Measurements from ENCODE around the gene VWA7.

Gene VWA7

DNA sequence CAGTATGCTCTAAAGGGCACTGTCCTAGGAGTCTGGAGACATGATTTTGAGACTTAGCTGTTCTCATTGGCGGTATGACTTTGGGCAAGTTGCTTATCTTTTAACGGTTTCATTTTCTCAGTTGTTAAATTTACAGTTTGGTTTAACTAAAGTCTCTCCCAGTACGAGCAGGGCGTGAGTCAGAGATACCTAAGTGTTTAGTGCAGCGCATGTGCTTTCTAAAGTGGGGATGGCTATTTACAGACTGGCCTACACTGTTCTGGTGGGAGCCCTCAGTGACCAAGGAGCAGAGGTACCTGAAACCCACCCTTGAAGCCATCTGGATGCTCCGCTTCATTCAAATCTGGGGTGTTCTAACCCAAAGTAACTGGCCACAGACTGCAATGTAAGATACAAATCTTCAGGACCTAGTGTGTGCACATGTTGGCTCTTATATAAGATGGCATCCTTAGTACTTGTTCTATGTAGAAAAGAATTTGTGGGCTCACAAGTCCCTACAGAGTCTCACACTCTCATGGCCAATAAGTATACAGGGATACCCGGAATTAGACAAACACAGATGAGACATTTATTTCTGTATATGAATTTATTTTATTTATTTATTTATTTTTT lies 26.6 kb downstream of the VWA7 start:
- Histone ChIP-seq H3K9ac (ENCODE audit: low read length) (no peak overlapping the region), H3K4me1 (ENCODE audit: control insufficient read depth, insufficient read depth, low read length) (no peaks in the 10 kb centered on the region), H3K27me3 (ENCODE audit: control insufficient read depth, insufficient read depth, low read length) (no peaks in the 10 kb centered on the region), H3K4me3 (ENCODE audit: low read length) (no peak overlapping the region), H3K27ac (ENCODE audit: low read depth, low read length) (no peak overlapping the region), H3K36me3 (ENCODE audit: control insufficient read depth, insufficient read depth, low read length) (no peaks in the 10 kb centered on the region)

DNA sequence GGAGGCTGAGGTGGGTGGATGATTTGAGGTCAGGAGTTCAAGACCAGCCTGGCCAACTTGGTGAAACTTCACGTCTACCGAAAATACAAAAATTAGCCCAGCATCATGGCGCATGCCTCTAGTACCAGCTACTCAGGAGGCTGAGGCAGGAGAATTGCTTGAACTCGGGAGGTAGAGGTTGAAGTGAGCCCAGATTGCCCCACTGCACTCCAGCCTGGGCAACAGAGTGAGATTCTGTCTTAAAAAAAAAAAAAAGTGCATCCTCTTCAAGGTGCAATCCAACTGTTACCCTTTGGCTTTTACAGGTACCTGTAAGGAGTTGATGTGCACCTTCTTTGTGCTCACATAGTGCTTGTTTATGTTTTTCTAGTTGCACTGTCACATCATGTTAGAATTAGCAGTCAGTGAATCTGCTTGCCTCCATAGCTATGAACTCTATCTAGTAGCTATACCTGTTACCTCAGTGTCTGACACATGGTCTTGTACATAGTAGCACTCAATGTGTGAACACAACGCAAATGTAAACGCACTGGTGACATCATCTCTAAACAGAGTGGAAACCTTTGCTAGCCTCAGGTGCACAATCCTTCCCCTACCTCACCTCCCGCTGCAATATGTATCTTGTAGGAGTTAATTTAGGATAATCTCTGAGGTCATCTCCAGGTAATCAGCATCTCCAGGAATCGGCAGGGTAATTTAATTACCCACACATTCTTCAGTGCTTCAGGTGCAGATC lies 27.7 kb downstream of the VWA7 start:
- H3K36me3 ChIP-seq (ENCODE audit: control insufficient read depth, insufficient read depth, low read length), result no peaks in the 10 kb centered on the region
- no peaks in the 10 kb centered on the region for H3K27me3 ChIP-seq (ENCODE audit: control insufficient read depth, insufficient read depth, low read length)
- no peaks in the 10 kb centered on the region for H3K4me1 ChIP-seq (ENCODE audit: control insufficient read depth, insufficient read depth, low read length)
- no peak overlapping the region for H3K27ac ChIP-seq (ENCODE audit: low read depth, low read length)
- H3K4me3 ChIP-seq (ENCODE audit: low read length), result no peak overlapping the region
- H3K9ac ChIP-seq (ENCODE audit: low read length), result no peak overlapping the region

DNA sequence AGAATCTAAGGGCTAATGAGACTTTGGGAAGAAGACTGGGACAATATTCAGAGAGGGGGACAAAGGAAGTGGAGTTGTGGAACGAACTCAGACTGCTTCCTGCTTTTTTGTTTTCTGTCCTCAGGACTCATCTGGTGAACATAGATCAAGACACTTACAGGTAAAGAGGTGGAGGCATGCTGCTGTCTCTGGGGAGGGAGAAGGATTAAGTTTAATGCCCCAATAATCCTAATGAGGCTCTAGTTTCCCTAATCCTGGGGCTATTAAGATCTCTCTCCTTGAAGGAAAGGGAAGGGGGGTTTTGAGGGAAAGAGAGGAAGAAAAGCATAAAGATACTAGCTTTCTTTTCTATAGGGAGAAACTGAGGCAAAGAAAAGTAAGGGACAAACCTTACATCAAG lies 32.7 kb downstream of the VWA7 start:
- Histone ChIP-seq H3K4me3 (ENCODE audit: low read length) (no peak overlapping the region), H3K27ac (ENCODE audit: low read depth, low read length) (no peak overlapping the region), H3K36me3 (ENCODE audit: control insufficient read depth, insufficient read depth, low read length) (no peaks in the 10 kb centered on the region), H3K4me1 (ENCODE audit: control insufficient read depth, insufficient read depth, low read length) (no peaks in the 10 kb centered on the region), H3K27me3 (ENCODE audit: control insufficient read depth, insufficient read depth, low read length) (no peaks in the 10 kb centered on the region), H3K9ac (ENCODE audit: low read length) (no peak overlapping the region)

DNA sequence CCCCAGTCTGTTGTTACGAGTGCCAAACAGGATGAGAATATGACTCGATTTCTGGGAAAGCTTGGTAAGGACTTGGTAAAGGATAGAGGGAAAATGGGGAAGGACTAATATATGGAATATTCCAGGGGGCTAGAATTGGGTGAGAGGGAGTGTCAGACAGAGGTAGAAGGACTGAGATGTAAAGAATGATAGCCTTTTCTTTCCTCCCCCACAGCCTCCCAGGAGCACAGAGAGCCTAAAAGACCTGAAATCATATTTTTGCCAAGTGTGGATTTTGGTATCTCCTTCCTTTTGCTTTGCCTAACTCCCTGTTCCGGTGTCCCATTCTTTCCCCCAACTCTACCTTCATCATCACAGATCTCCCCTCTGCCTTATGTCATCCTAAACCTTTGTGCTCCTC lies 34.2 kb downstream of the VWA7 start:
- no peak overlapping the region for H3K27ac ChIP-seq (ENCODE audit: low read depth, low read length)
- H3K27me3 ChIP-seq (ENCODE audit: control insufficient read depth, insufficient read depth, low read length), result no peaks in the 10 kb centered on the region
- H3K9ac ChIP-seq (ENCODE audit: low read length), result no peak overlapping the region
- peaks cover 3% of the 10 kb centered on the region for H3K4me1 ChIP-seq (ENCODE audit: control insufficient read depth, insufficient read depth, low read length)
- no peaks in the 10 kb centered on the region for H3K36me3 ChIP-seq (ENCODE audit: control insufficient read depth, insufficient read depth, low read length)
- H3K4me3 ChIP-seq (ENCODE audit: low read length), result no peak overlapping the region

DNA sequence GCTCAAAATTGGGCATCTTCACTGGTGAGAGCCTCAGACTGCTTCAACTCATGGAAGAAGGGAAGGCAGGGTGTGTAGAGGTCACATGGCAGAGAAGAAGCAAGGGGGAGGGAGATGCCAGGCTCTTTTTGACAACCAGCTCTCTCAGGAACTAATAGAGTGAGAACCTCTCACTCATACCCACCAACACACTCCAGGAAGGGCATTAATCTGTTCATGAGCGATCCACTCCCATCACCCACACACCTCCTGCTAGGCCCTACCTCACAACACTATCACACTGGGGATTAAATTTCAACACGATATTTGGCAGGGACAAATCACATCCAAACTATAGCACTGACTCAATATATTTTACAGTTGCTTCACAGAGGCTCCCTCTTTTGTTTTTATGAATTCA lies 35.3 kb downstream of the VWA7 start:
- Histone ChIP-seq H3K36me3 (ENCODE audit: control insufficient read depth, insufficient read depth, low read length) (no peaks in the 10 kb centered on the region), H3K27ac (ENCODE audit: low read depth, low read length) (no peak overlapping the region), H3K4me1 (ENCODE audit: control insufficient read depth, insufficient read depth, low read length) (peaks cover 4% of the 10 kb centered on the region)

DNA sequence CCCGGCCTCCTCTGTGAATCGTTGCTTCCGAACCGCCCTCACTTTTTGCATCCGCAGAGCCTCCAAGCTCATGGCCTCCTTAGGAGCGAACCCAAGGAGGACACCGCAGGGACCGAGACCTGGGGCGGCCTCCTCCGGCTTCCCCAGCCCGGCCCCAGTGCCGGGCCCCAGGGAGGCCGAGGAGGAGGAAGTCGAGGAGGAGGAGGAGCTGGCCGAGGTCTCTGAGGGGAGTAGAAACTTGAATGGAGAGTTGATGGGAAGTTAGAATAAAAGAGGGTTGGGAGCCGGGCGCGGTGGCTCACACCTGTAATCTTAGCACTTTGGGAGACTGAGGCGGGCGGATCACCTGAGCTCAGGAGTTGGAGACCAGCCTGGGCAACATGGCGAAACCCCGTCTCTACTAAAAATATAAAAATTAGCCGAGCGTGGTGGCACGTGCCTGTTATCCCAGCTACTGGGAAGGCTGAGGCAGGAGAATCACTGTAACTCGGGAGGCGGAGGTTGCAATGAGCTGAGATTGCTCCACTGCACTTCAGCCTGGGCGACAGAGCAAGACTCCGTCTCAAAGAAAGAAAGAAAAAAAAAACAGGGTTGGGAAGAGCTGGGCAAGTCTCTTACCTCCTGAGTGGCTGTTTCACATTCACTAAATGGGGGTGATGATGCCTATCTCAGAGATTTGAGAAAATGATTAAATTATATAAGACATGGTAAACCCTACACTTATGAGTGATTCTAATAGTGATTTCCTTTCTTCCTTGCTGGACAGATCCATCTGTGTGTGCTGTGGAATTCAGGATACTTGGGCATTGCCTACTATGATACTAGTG lies 36.5 kb downstream of the VWA7 start:
- Histone ChIP-seq H3K36me3 (ENCODE audit: control insufficient read depth, insufficient read depth, low read length) (no peaks in the 10 kb centered on the region), H3K27ac (ENCODE audit: low read depth, low read length) (peak overlapping the region; percentile 30), H3K9ac (ENCODE audit: low read length) (peak overlapping the region; percentile 82)

More for the DNA sequence above, 35.3 kb downstream of the VWA7 start:
- H3K27me3 ChIP-seq (ENCODE audit: control insufficient read depth, insufficient read depth, low read length), result no peaks in the 10 kb centered on the region
- no peak overlapping the region for H3K4me3 ChIP-seq (ENCODE audit: low read length)
- H3K9ac ChIP-seq (ENCODE audit: low read length), result no peak overlapping the region

DNA sequence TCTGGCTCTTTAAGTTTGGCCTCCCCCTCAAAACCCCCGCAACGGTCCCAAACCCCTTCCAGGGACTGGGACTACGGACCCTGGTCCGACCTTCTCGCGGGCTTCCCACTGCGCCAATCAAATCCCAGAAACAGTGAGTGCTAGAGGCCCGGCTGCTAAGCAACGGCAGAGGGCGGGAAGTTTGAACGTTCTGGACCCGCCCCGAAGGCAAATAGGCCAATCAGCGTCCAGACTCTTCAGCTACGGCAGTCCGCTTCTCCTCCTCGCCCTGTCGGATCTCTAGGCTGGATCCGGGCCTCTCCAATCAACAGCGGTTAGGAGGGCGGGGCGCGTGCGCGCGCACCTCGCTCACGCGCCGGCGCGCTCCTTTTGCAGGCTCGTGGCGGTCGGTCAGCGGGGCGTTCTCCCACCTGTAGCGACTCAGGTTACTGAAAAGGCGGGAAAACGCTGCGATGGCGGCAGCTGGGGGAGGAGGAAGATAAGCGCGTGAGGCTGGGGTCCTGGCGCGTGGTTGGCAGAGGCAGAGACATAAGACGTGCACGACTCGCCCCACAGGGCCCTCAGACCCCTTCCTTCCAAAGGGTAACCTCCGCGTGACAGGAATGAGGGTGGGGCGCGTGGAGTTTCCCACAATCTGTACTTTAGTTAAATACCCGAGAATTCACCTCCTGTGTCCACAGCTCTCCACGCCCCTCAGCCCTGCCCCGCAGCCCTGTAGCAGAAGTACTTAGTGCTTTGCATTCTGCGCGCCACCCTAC lies 37.3 kb downstream of the VWA7 start, which contains the start of gene MSH5:
Gene MSH5, plus strand, starts transcription at position 367 of the 758 bp plus-strand sequence. CDS start 462 bp downstream, outside the sequence.
- H3K4me3 ChIP-seq (ENCODE audit: low read length), result peak within 1 kb of the TSS; percentile 90
- no peaks in the 10 kb centered on the region for H3K27me3 ChIP-seq (ENCODE audit: control insufficient read depth, insufficient read depth, low read length)
- peaks cover 8% of the 10 kb centered on the region for H3K4me1 ChIP-seq (ENCODE audit: control insufficient read depth, insufficient read depth, low read length)
- H3K27ac ChIP-seq (ENCODE audit: low read depth, low read length), result peak within 1 kb of the TSS; percentile 30
- no peaks in the 10 kb centered on the region for H3K36me3 ChIP-seq (ENCODE audit: control insufficient read depth, insufficient read depth, low read length)
- H3K9ac ChIP-seq (ENCODE audit: low read length), result peak within 1 kb of the TSS; percentile 82

More for the DNA sequence above, 36.5 kb downstream of the VWA7 start:
- peaks cover 8% of the 10 kb centered on the region for H3K4me1 ChIP-seq (ENCODE audit: control insufficient read depth, insufficient read depth, low read length)
- no peaks in the 10 kb centered on the region for H3K27me3 ChIP-seq (ENCODE audit: control insufficient read depth, insufficient read depth, low read length)
- peak overlapping the region; percentile 90 for H3K4me3 ChIP-seq (ENCODE audit: low read length)

DNA sequence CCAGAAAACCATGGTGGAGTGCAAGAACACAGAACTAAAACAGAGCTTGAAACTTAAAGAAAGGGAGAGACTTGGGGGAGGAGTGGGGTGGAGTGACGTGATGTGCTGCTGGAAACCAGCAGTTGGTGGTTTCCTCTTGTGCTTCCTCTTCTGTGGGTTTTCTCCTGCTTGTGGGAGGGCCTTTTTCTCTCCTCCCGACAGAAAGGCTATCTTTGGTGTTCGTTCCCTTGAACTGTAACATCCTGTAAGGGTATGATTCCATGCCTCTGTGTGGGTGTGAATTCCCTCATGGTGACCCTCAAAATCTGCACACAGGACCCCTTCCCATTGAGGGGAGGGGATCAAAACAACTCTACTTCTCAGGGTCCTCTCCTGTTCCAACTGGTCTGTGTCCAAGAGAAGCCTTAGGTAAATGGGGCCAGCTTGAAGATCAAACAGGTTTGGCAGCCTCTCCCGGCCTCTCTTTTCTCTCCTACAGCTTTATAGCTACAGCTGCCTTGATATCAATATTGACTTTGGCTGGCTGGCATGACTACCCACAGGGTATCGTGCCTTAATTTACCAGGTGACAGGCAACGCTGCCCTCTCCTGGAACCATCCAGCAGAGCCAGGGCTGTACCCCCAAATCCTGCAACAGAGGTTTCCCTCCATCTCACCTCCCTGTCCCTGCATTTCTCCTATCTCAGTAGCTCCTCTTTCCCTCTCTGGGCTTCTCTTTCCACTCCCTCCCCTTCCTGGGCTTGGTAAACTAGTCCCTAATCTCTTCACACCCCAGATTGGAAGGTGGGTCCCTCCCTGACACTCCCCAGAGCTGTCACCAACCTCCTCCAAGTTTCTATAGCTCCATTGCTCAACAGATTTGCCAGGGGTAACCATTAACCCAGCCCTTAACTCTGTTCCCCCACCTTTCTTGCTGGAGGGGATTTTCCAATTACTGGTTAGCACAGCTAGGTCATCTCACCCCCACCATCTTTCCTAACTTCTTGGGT lies 38.8 kb downstream of the VWA7 start:
- no peaks in the 10 kb centered on the region for H3K27me3 ChIP-seq (ENCODE audit: control insufficient read depth, insufficient read depth, low read length)
- peak overlapping the region; percentile 45 for H3K4me3 ChIP-seq (ENCODE audit: low read length)
- H3K27ac ChIP-seq (ENCODE audit: low read depth, low read length), result peak overlapping the region; percentile 42
- H3K36me3 ChIP-seq (ENCODE audit: control insufficient read depth, insufficient read depth, low read length), result peaks cover 10% of the 10 kb centered on the region
- H3K4me1 ChIP-seq (ENCODE audit: control insufficient read depth, insufficient read depth, low read length), result peaks cover 15% of the 10 kb centered on the region
- H3K9ac ChIP-seq (ENCODE audit: low read length), result peak overlapping the region; percentile 42

DNA sequence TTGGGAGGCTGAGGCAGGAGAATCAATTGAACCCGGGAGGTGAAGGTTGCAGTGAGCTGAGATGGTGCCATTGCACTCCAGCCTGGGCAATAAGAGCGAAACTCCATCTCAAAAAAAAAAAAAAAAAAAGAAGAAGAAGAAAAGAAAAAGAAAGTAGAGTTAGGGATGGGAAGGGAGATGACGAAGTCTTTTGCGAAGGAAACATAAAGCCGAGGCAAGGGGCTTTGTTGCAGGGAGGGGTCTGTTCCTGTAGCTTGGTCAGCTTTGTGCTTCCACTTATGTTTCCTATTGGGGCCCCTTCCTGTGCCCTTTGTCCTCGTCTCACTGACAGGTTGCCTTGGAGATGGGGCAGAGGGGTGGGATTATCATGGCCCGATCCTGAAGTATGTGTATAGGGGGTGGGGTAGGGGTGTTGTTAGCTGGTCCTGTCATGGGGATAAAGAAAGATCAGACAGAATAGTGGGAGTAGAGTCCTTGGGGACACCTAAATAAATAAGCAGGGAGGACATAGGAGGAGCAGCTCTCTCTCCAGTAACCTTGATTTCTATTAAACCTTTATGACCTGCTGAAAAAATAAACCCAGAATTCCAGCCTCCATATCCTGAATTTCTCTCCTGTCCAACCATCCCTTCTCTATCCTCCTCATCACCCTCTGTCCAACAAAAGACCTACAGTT lies 39.7 kb downstream of the VWA7 start:
- H3K27ac ChIP-seq (ENCODE audit: low read depth, low read length), result peak overlapping the region; percentile 43
- peak overlapping the region; percentile 39 for H3K4me3 ChIP-seq (ENCODE audit: low read length)
- no peak overlapping the region for H3K9ac ChIP-seq (ENCODE audit: low read length)
- no peaks in the 10 kb centered on the region for H3K27me3 ChIP-seq (ENCODE audit: control insufficient read depth, insufficient read depth, low read length)
- peaks cover 14% of the 10 kb centered on the region for H3K36me3 ChIP-seq (ENCODE audit: control insufficient read depth, insufficient read depth, low read length)
- peaks cover 15% of the 10 kb centered on the region for H3K4me1 ChIP-seq (ENCODE audit: control insufficient read depth, insufficient read depth, low read length)

DNA sequence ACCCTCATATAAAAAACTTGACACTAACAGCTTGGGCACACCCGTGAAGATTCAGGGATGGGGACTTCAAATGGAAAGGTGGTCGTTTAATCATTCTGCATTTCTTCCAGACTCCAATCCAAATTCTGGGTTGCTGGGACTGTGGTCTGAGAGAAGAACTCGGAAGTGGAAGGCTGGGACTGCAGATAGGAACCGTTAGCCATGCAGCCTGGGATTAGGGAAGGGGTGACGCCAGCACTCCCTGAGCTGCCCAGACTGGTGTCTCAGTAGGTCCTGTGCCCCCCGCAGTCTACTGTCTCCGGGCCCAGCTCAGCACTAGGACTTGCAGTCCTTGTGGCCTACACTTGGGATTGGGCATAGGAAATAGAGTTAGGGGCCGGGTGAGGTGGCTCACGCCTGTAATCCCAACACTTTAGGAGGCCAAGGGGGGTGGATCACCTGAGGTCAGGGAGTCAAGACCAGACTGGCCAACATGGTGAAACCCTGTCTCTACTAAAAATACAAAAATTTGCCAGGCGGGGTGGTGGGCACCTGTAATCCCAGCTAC lies 40.3 kb downstream of the VWA7 start:
- Histone ChIP-seq H3K4me3 (ENCODE audit: low read length) (peak overlapping the region; percentile 98), H3K9ac (ENCODE audit: low read length) (no peak overlapping the region), H3K4me1 (ENCODE audit: control insufficient read depth, insufficient read depth, low read length) (peaks cover 15% of the 10 kb centered on the region), H3K36me3 (ENCODE audit: control insufficient read depth, insufficient read depth, low read length) (peaks cover 20% of the 10 kb centered on the region), H3K27ac (ENCODE audit: low read depth, low read length) (peak overlapping the region; percentile 92), H3K27me3 (ENCODE audit: control insufficient read depth, insufficient read depth, low read length) (no peaks in the 10 kb centered on the region)
